Heart right ventricle (tissue), 16 donors: ENCODE data around the gene NAALADL2. TPM values are rescaled to one million over a fixed set of nuclear protein-coding genes. Genes with fewer than 3 reads are reported as not detected.

Source experiments
- ATAC-seq, 8 donors: fragments of 200-7000 bp; cut with Tn5 transposase; one replicate each; pipeline ENCODE4 v1.9.1; 2020; ENCODE audit warnings: mild to moderate bottlenecking in 8 of 8, moderate library complexity in 8 of 8, moderate number of reproducible peaks in 1 of 8
- DNase-seq, 2 donors: peaks; one replicate each; pipeline ENCODE4 v3.0.0-alpha.2; 2020
- H3K27ac ChIP-seq, 10 donors: fragments of 200-600 bp; sonication (generic) in 2 of 10; one replicate each; pipeline versions ENCODE4 v1.5.0 to v1.8.0; 2020 to 2022; ENCODE audit warnings: mild to moderate bottlenecking in 3 of 10
- H3K27me3 ChIP-seq, 7 donors: fragments of 200-600 bp; one replicate each; pipeline ENCODE4 v1.8.0; 2021 to 2022; ENCODE audit warnings: mild to moderate bottlenecking in 2 of 7
- H3K36me3 ChIP-seq, 9 donors: fragments of 200-600 bp; sonication (generic) in 1 of 9; one replicate each; pipeline versions ENCODE4 v1.5.0 to v1.8.0; 2020 to 2022; ENCODE audit warnings: mild to moderate bottlenecking in 2 of 9
- H3K4me1 ChIP-seq, 9 donors: fragments of 200-600 bp; sonication (generic) in 1 of 9; one replicate each; pipeline versions ENCODE4 v1.5.0 to v1.8.0; 2020 to 2022; ENCODE audit warnings: mild to moderate bottlenecking in 4 of 9
- H3K4me3 ChIP-seq, 10 donors: fragments of 200-600 bp; sonication (generic) in 2 of 10; one replicate each; pipeline versions ENCODE4 v1.5.0 to v1.8.0; 2020 to 2022; ENCODE audit warnings: mild to moderate bottlenecking in 7 of 10, moderate library complexity in 2 of 10
- H3K9me3 ChIP-seq, 11 donors: fragments of 200-600 bp in 10 of 11; sonication (generic) in 2 of 11; one replicate each; pipeline versions ENCODE4 v1.5.0 to v1.8.0; 2013 to 2022; ENCODE audit warnings: mild to moderate bottlenecking in 2 of 11, control low read depth in 1 of 11, moderate library complexity in 1 of 11
- WGBS, 2 donors: extraction: QIAGEN DNeasy Blood & Tissue Kit; methylation state at CpG; one replicate each; pipeline ENCODE4 v1.1.7; 2013; ENCODE audit warnings: inconsistent platforms in 1 of 2; 5-methylcytosine and 5-hydroxymethylcytosine counted together
- intact Hi-C, 10 donors: fragments of 100-400 bp; cut with DNase I; formaldehyde crosslinking; loops; one replicate each; pipeline versions ENCODE4 v1.11.1 to v1.14.2; 2022
- polyA plus RNA-seq, 2 donors: library from polyadenylated mRNA; stranded (reverse); fragments of 200-250 nt; gene quantifications; one replicate each; pipeline ENCODE4 v1.2.3, GENCODE V29; 2013
- total RNA-seq, 10 donors: library from RNA; stranded (reverse); fragmentation: NEBNext Ultra II Directional in 3 of 10; extraction: Animal tissue kit (Norgen Biotek cat#: 25700) in 3 of 10; gene quantifications; one replicate each; pipeline versions ENCODE4 v1.2.1 to v1.2.4, GENCODE V29; 2021 to 2023
- TF ChIP-seq, protein P1 (sequence below), 9 donors: fragments of 200-600 bp; sonication (generic) in 2 of 9; IDR thresholded peaks; one replicate each; pipeline versions ENCODE4 v1.5.0 to v1.8.0; 2021 to 2022; ENCODE audit warnings: antibody characterized with exemption in 9 of 9, mild to moderate bottlenecking in 5 of 9, moderate library complexity in 1 of 9
- donor health status: Arrhythmogenic right ventricular cardiomyopathy.
- donor health status: ischemic (EF 13 %, LVEDD 7.1; RV severe dilation, severe dysfunction).
- donor health status: healthy with polysubstance abuse.
- donor health status: DM: no; HTN: yes; CAD: no.
- donor health status: DM: no; HTN: no; CAD: no.
- donor health status: ischemic (EF 25% LVEDD 6.9; RV normal size, moderate dysfunction).
- donor health status: ischemic (EF 25% LVEDD 5.7; RV mildly dilated, moderate dysfunction).
- donor health status: healthy.
- donor health status: DM: yes; HTN: yes; CAD: no.
- donor health status: Ischemic cardiomyopathy.
- donor health status: ischemic (EF 35%, LVEDD 5.7; RV mildly dilated, moderate dysfunction).
- donor health status: nonischemic (EF 11% LVEDD 7.7; RV severe dilation, severe dysfunction).
- donor health status: DM: yes; HTN: yes; CAD: no.
- donor health status: PGD.
- donor health status: ischemic (EF 29% LVEDD 5.4; RV normal size, mild dysfunction).
- donor health status: nonischemic (EF 23%, LVEDD 6.1; RV moderate dilation, normal function).

NAALADL2 gene
- total and polyA plus RNA-seq, 12 donors = 0.36 to 11.9 (median 5.2) TPM

DNA sequence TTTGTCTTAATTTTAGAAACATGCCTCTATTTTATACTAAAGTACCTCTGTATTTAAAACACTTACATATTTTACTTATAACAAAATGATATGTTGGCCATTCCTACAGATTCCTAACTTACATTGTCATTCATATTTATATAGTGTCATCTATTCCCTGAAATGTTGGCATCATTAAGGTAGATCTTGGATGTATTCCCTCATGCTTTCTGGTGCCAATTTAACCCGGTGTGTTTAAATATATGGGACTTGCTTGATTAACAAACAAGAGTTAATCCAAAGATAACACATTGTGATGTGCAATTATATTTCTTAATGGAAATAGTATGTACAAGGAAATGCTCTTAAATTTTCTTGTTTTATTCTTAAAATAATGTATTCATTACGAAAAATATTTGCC, 352.3 kb downstream of the NAALADL2 start:
- 71 to 72% methylated on average over 2 of the region's 2 CpGs for WGBS, 2 donors
- Histone ChIP-seq H3K4me1 (no peaks in the 10 kb centered on the region), H3K27me3 (no peaks in the 10 kb centered on the region), H3K4me3 (no peak overlapping the region), H3K36me3 (no peaks in the 10 kb centered on the region), H3K9me3 (no peaks in the 10 kb centered on the region), H3K27ac (no peak overlapping the region)
- ATAC-seq (no peak), DNase-seq (no peak)
- intact Hi-C loops = no loop called here
- TF ChIP-seq, protein P1, sequence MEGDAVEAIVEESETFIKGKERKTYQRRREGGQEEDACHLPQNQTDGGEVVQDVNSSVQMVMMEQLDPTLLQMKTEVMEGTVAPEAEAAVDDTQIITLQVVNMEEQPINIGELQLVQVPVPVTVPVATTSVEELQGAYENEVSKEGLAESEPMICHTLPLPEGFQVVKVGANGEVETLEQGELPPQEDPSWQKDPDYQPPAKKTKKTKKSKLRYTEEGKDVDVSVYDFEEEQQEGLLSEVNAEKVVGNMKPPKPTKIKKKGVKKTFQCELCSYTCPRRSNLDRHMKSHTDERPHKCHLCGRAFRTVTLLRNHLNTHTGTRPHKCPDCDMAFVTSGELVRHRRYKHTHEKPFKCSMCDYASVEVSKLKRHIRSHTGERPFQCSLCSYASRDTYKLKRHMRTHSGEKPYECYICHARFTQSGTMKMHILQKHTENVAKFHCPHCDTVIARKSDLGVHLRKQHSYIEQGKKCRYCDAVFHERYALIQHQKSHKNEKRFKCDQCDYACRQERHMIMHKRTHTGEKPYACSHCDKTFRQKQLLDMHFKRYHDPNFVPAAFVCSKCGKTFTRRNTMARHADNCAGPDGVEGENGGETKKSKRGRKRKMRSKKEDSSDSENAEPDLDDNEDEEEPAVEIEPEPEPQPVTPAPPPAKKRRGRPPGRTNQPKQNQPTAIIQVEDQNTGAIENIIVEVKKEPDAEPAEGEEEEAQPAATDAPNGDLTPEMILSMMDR (IDR thresholded peaks at IDR 0.05) = no peak

DNA sequence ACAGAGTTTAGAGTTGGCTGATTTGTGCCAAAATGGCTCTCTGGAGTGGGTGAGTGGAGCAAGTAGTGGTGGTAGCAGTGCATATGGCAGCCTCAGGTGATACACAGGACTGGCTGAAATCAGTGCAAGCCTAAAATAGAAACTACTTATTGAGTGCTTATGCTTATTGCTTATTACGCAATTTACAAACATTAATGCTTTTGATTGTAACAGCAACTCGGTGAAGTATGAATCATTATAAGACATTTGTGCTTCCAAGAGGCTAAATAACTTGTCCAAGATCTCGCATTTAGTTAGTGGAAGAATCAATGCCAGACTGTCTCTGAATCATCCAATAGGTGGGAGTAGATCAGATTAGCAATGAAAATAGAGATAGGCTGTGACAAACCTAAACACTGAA, 353.8 kb downstream of the NAALADL2 start:
- WGBS, 2 donors = 83 to 87% methylated on average over 3 of the region's 3 CpGs
- intact Hi-C loops = no loop called here
- ATAC-seq (no peak), DNase-seq (no peak)
- H3K4me3 ChIP-seq = no peak overlapping the region
- H3K9me3 ChIP-seq = no peaks in the 10 kb centered on the region
- H3K27ac ChIP-seq = no peak overlapping the region
- TF ChIP-seq, protein P1 (IDR thresholded peaks at IDR 0.05) = no peak
- no peaks in the 10 kb centered on the region for H3K27me3 ChIP-seq
- no peaks in the 10 kb centered on the region for H3K4me1 ChIP-seq
- no peaks in the 10 kb centered on the region for H3K36me3 ChIP-seq

DNA sequence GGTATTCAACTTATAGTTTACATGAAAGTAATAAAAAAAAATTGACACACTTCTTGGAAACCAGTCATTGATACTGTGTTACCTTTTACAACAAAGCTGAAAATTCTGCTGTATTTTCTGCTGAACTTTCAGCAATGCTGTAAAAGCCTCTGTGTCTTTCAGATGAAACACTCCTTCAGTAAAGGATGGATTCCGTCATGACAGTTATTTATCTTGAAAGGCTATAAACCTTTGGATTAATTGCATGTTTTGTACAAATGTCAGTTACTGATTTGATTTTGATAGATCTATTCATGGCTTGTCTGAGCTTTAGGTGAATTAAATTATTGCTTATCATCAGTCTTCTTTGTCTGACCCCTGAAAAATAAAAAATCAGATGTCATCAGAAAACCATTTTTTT, 355.1 kb downstream of the NAALADL2 start:
- Histone ChIP-seq H3K27ac (no peak overlapping the region), H3K4me3 (no peak overlapping the region)
- WGBS, 2 donors = 92 to 100% methylated on average over 1 of the region's 1 CpG

DNA sequence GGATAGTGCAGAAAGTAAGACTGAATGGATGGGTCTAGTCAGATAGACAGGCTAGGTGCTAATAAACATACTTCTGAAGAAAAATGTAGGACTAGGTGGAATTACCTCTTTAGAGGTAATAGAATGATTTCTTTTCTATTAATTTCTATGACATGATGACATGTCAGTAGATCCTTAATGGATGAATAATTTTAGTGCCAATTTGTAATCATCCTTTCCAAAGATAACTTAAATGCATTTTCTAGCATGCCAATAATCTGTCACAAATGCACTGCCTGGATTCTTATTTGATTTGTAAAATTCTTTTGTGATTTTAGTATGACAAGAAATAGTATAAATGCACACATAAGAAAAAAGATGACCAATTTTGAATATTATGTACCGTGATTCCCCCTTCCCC, 356.7 kb downstream of the NAALADL2 start:
- 91 to 94% methylated on average over 1 of the region's 1 CpG for WGBS, 2 donors
- H3K27me3 ChIP-seq = no peaks in the 10 kb centered on the region
- no peaks in the 10 kb centered on the region for H3K4me1 ChIP-seq
- H3K4me3 ChIP-seq = no peak overlapping the region
- H3K9me3 ChIP-seq = no peaks in the 10 kb centered on the region
- no peaks in the 10 kb centered on the region for H3K36me3 ChIP-seq
- TF ChIP-seq, protein P1 (IDR thresholded peaks at IDR 0.05) = no peak
- H3K27ac ChIP-seq = no peak overlapping the region
- ATAC-seq (no peak), DNase-seq (no peak)
- intact Hi-C loops = no loop called here

More for the DNA sequence above, 355.1 kb downstream of the NAALADL2 start:
- no peaks in the 10 kb centered on the region for H3K9me3 ChIP-seq
- ATAC-seq = no peak
- TF ChIP-seq, protein P1 (IDR thresholded peaks at IDR 0.05) = no peak
- H3K27me3 ChIP-seq = no peaks in the 10 kb centered on the region
- intact Hi-C loops = no loop called here
- no peaks in the 10 kb centered on the region for H3K4me1 ChIP-seq
- DNase-seq = no peak
- no peaks in the 10 kb centered on the region for H3K36me3 ChIP-seq
